ENCODE data around the gene PNPLA7.
"Not testable (repeated sequence)": the region's sequence is repeated elsewhere in the genome, so short reads cannot be mapped to it uniquely, and the experiment has no call there.

DNA sequence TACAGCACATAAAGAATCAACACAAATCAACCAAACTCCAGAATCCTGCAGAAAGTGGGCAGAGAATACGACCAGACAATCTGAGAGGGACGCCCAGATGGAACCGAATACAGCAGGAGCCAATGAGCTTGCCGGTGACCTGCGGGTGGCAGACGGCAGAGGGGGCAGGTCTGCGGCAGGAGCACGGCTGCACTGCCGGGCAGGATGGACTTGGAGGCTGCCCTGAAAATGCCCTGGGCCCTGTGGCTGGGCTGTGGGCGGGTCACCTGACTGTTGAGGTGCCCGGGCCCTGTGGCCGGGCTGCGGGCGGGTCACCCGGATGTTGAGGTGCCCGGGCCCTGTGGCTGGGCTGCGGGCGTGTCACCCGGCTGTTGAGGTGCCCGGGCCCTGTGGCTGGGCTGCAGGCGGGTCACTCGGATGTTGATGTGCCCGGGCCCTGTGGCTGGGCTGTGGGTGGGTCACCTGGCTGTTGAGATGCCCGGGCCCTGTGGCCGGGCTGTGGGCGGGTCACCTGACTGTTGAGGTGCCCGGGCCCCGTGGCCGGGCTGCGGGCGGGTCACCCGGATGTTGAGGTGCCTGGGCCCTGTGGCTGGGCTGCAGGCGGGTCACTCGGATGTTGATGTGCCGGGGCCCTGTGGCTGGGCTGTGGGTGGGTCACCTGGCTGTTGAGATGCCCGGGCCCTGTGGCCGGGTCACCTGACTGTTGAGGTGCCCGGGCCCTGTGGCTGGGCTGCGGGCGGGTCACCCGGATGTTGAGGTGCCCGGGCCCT is 36.2 kb downstream of the PNPLA7 start:
- TF ChIP-seq CTCF (IDR thresholded peaks at IDR 0.05 in 4 of 5, conservative IDR thresholded peaks at IDR 0.05 in 1 of 5); POLR2A (IDR thresholded peaks at IDR 0.05): not testable (repeated sequence)

Data from gastrocnemius medialis (tissue), 4 donors.